Tibial nerve (tissue), 3 donors: ENCODE measurements around the gene XPC.

ENCODE experiments used
- CTCF ChIP-seq, 5 experiments: fragments of 200-600 bp in 3 of 5; fragments of 450-650 bp in 2 of 5; sonication (generic) in 3 of 5; IDR thresholded peaks; one replicate each; pipeline ENCODE4 v1.5.1; 2016 to 2019; ENCODE audit warnings: antibody characterized with exemption in 5 of 5, mild to moderate bottlenecking in 3 of 5, moderate library complexity in 2 of 5
- POLR2A ChIP-seq, 2 donors: fragments of 450-650 bp; IDR thresholded peaks; one replicate each; pipeline ENCODE4 v1.6.1; 2017; ENCODE audit warnings: antibody characterized with exemption in 2 of 2, mild to moderate bottlenecking in 2 of 2, moderate library complexity in 2 of 2

- TF ChIP-seq CTCF (IDR thresholded peaks at IDR 0.05): no peak
- TF ChIP-seq POLR2A (IDR thresholded peaks at IDR 0.05): no peak
Measured at GRCh38 chr3:14138878-14139655, 39.3 kb downstream of the XPC start.
